HCEC 1CT (cell line): Measurements from ENCODE around the gene PGF.
A peak's percentile ranks its signal among the peaks of the same experiment; 100 is the strongest.

Experiments
- DNase-seq: peaks from one replicate; pipeline ENCODE4 v3.0.0-alpha.2; 2017

PGF gene

DNA sequence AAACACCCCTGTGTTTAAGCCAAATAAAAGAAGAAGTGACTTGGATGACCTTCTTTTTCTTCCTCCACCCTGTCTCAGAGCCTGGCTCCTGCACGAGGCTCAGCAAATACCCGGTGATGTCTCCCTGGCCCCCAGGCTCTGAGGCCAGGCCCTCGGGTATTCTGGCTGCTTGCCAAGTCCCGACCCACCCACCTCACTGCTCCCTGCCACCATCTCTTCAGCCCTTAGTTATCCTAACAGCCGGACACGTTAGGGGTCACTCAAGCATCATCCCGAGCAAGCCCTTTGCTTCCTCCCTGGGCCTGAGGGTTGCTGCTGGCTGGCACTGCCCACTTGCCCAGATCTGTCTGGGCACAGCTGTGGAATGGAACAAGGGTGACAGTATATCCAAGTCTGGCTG is 39.6 kb downstream of the PGF start:
- DNase-seq: no peak

DNA sequence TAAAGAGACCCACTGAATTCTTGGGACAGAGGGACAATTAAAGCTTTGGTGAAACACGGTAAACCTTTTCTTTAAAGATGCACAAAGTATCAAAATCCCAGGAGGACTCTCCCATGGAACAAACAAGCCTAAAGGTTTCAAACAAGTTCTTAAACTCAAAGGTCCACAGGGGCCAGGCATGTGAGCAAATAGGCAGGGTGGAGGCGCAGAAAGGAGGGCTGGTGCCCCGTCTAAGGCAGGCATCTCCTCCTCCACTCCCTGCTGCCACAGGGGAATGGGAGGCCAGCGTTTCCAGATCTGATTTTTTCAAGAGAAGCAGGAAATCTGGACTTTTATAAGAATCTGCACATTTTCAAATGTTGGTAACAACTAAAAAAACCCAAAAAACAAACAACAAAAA is 40.0 kb downstream of the PGF start:
- DNase-seq: no peak

DNA sequence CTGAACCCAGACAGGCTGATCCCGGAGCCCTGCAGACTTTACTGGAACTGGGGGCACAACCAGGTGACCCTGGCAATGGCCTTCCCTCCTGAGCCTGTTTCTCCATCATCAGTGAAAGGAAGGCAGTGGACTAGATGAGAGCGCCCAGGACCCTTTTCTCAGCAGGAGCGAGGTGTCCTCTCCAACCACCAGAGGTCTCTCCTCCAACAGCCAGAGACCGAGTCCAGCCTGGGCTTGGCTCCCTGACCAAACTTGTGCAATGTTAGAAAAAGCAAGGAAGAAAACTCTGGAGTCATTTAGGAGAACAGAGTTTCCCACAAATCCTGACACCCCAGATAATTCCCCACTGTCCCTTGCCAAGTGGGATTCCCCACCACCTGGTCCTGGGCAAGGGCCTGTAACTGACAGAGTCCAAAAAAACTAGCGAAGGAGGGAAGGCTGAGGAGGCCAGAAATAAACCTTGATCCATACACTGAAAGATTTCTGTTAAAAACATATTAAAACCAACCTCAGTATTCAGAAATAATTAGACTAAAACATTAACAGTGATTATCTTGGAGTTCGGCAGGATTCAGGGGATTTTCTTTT is 41.3 kb downstream of the PGF start:
- DNase-seq: peak; percentile 64

DNA sequence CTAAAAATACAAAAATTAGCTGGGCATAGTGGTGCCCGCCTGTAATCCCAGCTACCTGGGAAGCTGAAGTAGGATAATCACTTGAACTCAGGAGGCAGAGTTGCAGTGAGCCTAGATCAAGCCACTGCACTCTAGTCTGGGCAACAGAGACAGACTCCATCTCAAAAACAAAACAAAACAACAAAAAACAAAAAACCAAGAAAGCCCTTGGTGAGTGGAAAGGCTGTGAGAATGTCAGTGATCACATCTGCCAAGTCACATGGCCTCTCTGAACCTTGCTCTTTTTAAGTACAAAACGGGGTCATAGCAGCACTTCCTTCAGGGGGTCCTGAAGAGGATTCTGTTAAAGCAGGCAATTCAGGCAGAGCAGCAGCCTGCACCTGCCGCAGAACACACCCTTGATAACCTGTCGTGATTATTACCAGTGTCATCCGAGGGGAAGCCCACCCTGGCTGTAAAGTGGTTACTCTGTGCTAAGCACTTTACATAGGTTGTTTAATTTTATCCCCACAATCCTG is 41.9 kb downstream of the PGF start:
- DNase-seq: no peak

DNA sequence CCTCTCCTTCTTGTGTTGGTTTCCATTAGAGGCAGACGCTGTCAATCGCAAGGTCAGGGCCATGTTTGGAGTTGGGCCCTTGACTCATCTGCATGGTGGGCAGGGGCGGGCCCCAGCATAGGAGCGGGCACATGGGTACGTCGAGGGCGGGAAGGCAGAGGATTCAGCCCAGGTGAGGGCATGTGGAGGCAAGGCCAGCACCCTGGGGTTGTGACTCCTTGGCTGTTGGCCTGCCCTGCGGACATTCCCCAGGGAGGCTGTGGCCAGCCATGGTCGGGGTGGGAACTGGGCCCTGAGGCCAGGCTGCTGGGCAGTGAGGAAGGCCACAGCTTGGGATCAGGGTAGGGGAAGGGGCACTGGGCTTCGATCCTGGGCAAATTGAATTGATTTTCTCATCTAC is 42.6 kb downstream of the PGF start:
- DNase-seq: no peak

DNA sequence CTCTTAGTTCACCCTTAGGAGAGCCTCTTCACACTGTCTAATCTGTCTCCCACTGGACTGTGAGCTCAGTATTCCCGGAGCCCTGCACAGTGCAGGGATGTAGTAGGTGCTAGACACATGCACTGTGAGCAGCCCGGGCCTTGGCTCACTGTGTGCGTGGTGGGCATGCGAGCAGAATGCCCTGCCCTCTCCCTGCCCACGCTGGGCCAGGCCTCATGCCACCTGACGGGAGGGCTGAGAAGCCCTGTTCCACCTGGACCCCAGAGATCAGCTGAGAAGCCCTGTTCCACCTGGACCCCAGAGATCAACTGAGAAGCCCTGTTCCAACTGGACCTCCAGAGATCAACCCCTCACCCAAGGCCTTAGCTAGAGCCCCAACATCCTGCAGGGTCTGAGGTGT is 43.3 kb downstream of the PGF start:
- DNase-seq: no peak

DNA sequence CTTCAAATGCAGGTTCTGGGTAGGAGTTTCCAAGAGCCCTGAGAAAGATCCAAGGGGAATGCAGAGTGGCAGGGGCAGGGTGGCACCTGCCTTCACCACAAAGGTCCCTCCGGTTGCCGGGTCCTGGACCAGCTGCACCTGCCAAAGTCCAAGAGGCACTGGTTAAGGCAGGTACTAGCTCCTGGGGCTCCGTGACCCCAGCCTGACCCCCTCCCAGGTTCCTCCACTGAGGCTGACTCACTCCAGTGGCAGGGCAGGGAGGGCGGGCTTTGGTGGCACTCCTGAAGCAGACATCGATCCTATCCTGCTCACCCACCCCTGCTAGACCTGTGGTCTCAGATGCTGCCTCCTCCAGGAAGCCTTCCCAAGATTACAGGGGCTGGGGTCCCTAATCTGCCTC is 43.7 kb downstream of the PGF start:
- DNase-seq: no peak

DNA sequence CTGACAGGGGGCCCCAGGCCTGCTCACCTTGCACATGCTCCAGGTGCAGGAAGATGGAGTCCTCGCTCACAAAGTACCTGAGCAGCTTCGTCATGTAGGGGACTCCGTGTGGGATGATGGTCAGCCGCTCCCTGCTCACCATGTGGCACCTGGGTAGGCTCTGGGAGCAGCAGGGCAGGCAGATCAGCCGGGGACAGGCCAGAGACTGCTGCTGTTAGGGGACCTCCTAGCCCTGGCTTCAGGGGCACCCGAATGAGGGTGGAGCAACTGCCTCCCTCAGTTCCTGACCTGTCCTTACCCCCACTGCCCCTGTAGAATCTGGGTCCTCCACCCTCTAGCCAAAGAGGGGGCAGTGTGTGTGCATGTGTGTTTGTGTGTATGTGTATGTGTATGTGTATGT is 44.2 kb downstream of the PGF start:
- DNase-seq: no peak

DNA sequence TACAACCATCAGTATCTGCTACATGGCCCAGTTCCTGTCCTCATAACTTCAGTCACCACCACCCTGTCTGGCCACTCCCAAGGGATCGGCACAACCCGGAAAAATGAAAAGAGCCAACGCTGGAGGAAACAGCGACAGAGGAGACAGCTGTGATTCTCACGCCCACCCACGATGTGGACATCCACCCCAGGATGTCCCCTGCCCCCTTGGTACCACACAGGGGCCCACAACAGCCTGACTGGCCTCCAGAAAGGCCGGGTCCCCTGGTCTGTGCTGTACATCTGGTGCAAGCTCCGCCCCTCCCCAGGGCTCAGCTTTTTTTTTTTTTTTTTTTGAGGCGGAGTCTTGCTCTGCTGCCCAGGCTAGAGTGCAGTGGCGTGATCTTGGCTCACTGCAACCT is 44.8 kb downstream of the PGF start:
- DNase-seq: no peak

DNA sequence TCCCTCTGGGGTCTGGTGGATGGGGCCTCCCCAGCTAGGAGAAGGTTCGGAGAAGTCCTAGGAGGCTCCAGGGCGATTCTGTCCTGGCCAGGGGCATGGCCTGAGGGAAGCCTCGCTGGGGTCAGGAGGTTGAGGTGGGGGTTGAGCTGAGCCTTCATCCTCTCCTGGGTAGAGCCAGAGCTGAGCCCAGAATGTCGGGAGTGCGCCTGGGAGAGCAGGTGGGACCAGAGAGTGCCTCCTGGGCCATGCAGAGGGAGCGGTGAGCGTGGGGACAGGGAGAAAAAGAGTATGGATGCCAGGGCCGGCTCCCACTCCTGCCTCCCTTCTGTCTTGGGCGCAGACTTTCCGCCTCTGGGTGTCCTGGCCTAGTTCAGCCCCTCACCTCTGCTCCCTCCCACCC is 45.5 kb downstream of the PGF start:
- no peak for DNase-seq

DNA sequence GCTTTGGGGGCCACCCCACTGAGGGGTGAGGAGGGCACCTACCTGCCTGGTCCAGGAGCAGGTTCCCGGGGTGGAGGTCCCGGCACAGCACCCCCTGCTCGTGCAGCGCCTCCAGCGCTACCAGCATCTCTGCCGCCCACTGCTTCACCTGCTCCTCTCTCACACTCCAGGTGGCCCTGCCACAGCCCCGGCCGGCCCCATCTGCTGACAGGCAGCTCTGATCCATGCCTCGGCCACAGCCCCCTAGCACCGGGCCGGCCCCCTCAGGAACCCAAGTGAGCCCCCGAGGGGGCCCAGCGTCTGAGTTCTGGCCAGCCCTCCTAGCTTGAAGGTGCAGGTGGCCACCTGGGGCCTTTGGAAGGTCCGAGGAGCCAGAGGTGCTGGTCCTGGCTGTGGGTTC is 45.9 kb downstream of the PGF start:
- DNase-seq: no peak

DNA sequence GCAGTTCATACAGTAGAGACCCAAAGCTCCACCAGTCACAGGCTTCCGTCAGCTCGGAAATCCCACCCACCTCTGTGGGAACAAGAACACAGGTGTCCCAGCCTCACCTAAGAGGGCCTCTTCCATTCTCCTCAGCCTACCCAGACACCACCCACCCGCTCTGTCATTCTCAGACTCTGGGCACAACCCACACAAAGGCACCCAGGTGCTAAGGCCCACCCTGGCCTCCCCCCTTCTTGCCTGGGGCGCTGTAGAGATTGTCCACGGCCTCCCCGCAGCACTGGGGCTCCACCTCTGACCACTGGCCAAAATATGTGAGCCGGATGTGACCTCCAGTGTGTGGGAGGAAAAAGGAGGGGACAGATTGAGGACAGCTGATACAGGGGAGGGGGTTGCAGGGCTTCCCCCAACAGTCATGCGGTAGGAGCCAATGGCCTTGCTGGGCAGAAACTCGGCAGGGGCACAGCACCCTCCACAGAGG is 46.5 kb downstream of the PGF start:
- no peak for DNase-seq

DNA sequence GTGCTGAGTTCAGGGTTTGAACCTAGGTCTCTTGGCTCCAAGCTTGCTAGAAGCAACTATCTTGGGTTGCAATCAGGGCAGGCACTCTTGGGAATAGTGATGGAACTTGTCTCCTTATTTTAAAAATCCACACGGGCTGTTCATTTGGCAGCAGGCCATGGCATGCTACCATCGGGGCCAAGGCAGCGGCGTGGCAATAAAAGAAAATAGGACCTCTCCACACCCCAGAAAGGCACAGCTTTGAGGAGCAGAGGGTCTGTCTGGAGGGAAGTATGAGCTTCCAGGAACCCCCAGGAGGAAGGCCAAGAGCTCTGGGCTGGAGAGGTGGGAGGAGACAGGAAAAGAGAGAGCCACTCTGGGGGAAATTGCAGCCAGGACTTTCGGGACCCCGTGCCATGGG is 47.7 kb downstream of the PGF start:
- no peak for DNase-seq

DNA sequence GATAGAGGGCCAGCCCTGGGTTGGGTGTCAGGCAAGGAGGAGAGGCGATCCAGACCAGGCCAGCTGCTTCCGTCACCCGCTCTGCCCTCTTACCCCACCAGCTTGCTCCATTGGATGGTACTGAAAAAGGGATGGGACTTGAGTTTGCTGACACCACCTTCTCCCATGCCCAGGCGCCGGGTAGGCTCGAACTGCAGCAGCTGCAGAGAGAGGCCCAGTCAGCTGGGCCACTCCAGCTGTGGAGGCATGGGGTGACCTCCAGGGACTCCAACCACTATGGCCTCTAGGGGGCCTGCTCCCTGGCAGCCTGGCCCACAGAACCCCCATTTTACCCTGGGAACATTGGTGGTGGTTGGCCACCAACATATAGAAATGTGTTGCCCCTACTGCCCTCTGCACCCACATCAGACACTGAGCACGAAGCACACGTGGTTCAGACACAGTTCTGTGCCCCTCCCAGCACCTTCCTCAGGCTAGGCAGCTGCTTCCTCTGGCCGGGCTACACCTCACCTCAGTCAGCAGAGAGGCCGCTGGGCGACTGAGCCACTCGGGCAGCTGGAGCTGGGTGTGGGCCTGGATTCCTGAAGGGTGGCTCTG is 48.4 kb downstream of the PGF start:
- no peak for DNase-seq

DNA sequence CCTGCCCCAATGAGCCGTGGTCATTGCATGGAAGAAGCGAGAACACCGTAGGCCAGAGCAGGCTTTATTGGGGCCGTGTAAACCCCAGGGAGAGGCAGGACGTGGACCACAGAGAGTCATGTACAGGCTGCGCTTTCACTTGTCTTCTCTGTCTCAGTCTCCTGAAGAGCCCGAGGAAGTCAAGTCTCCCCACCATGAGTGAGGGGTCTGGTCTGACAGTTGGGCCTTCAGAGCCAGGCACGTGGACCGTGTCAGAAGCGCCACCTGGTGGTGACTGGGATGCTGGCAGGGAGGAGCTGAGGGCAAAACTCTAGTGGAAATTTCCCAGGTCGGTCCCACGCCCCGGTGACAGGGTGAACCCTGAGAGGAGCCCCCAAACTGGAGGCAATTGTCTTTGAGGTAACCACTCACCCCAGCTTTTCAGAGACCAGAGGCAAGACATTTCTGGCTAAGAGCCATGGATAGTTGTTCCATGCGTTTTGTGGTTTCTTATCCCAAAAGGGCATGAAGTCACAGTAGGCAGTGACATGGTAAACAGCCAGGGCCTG is 49.7 kb downstream of the PGF start:
- DNase-seq: no peak

DNA sequence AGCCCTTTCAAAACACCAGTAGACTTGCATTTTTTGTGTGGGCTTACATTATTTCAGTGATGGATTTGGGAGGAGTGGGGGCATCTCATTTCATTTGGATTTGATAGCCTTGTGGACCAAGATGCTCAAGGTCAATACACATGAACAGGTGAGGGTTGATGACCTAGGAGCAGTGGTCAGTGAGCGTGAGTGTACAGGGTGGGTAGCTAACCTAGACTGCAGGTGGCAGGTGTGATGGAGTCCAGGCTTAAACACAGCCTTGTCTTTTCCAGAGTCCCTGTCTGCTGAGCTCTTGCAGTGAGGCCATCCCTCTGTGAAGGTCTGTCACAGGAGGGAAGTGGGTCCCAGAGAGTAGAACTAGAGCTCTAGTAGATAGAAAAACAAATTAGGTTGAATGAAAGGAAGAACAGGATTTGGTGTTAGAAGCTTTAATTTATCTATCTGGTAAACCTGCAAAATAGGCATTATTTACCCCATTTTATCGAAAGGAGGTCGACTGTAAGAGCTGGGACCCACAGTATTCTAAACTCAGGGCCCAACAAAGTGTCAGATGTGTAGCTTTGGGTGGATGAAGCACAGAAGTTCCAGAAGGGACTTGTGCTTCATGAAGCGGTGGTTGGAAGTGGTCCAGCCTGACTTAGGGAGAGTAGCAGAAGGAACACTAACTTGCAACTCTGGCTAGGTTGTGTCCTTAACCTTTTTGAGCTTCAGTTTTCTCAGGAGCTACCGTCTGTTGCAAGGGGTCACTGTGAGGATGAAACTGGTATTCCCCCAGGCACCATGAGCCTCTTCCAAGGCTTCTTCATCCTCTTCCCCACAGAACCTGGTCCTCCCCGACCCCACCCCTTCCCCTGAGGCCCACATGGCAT is 50.5 kb downstream of the PGF start:
- no peak for DNase-seq

DNA sequence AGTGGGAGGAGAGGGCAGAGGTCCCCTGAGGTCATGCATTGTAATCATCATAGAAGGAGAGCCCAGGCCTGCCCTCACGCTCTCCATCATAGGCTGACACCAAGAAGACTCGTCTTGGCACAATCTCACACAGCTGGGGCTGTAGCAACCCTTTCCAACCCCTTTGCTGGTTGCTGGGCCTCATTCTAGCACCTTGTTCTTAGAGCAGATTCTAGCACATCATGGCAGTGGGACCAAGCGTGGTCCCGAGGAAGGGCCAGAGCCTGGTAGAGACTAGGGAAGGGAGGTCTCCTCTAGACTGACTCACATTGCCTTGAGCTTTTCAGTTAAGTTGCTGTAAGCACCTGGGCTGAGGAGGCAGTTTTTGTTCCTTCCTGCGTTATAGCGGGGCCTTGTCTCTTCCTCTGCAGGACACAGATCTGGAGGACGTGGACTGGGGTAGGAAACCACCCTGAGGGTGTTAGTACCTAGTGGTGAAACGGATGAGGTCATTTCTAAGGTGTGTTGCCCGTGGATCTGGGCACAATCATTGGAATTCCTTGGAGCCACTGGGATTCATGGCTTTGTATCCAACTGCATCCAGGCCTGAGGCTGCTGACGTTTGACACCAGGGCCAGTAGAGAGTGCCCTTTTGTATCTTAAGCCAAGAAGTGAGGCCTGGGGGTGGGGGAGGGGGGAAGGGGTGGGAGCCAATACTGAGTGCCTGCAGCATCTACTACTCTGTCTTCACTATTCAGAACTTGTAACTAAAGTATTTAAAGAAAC is 52.3 kb downstream of the PGF start:
- DNase-seq: no peak

DNA sequence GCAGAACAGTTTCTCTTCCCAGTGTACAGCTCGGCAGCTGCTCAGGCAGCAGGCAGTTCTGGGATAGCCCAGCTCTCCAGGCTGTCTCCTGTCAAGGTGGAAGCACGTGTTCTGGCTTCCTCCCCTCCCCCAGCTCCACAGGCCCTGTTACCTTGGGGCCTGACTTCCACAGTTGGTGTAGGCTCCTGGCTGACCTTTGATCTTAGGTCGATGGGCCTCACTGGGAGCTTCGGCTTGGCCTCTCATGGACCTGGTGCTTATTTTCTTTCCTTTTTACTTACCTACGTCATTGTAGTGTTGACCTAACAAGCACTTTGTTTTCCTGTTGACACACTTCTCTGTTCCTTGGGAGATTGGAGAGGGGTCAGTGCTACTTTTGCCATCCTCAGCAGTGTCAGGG is 56.7 kb downstream of the PGF start:
- DNase-seq: no peak

DNA sequence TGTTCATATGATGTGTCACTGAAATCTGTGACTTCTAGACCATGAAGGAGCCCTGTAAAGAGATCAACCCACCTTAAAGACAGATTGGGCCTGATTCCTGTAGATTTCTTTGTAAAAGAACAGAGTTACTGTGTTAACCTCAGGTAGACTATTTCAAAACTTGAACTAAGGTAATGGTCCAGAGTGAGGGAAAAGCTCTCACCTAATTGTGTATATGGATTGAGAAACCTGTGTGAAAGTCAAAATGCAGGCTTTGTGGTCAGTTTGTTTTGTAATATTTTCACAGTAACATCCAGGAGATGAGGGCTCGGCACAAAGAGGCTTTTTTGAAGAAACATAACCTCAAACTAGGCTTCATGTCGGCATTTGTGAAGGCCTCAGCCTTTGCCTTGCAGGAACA is 57.3 kb downstream of the PGF start:
- DNase-seq: no peak

DNA sequence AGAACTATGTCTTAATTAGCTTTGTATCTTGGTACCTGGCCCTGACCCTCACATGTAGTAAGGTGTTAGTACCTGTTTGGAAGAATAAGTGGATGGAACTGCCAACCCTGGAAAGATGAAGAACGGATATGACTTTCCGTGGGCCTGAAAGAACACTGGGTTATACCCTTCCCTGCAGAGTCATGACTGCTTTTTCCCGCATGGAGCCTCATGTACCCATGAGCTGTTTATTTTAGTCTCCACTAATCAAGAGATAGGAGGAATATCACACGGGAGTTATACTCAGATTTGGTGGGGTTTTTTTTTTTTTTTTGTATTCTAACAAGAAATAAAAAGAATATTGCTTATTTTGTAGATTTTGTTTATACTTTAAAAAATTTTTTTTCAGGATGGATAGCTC is 57.8 kb downstream of the PGF start:
- no peak for DNase-seq

DNA sequence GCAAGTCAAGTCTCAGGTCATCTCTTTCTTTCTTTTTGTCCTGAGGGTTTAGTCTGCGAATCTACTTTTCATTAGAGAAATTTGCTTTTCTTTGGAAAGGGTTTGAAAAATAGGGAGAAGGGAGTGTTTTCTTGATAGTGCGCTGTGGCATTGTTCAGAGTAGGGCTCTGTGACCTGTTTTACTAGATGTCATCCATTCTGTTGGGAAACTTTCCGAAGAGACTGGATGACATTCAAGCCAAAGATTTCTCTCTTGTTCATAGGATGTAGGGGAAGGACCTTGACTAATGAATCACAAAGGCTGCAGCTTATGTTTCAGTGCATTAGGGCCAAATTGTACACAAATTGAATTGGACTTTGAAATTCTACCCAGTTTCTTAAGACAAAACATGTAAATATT is 59.0 kb downstream of the PGF start:
- no peak for DNase-seq

DNA sequence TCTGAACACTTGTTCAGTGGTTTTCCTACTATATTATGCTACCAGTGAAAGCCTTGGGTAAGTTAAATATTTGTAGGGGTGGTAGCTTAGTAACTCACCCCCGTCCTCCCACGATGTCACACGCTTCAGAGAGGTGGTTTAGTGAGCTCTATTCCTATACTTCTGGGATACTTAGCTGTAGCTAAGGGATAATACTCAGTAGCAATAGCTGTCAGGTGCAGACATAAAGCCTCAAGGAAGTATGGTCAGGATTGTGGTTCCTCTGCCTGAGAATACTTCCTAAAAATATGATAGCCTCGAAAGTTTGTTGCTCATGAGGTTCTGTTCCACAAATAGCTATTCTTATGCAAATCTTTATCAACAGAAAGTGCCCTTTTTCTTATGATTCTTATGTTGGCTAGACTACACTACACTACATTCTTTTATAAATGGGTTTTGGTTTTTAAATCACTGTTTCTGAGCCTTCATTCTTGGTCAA is 61.7 kb downstream of the PGF start:
- DNase-seq: no peak

DNA sequence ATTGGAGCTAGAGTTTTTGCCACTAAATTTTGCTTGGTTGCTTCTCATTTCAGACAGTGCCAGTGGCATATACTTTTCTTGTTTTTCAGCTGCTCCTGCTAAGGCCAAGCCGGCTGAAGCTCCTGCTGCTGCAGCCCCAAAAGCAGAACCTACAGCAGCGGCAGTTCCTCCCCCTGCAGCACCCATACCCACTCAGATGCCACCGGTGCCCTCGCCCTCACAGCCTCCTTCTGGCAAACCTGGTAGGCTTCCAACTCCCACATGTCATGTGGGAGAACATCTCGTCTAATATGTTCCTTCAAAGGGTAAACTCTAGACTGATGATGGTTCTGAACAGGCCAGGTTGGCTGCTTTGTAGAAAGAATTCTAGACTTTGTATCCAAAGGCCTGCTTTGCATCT is 62.7 kb downstream of the PGF start:
- no peak for DNase-seq
